ENCODE results near the gene PCDHB15.

PCDHB15 gene

DNA sequence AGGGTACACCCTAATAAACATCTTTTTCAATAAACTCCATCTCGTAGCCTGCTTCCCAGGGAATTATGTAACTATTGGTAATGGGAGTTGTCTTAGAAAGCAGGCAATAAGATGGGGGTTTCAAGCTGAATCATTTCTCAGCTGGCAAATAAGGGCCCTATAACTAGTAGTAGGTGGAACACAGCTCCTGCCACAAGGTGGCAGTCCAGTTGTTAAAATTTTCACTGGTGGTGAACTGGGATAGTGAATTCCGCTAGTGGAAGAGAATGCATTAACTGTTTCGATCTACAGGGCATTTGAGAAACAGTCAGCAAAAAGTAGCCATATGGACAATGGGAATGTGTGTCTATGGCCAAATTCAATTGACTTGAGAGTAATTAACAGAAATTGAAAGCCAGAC lies 27.7 kb downstream of the PCDHB15 start:
- DNase-seq (ENCODE audit: extremely low spot score): no peak
- ChIA-PET CTCF (interaction anchor here (0.8 to 0.9 kb wide), 2 partner anchors 132 to 291 kb away, joined by 3 read pairs; no protein-coding TSS in a partner anchor), POLR2A (no interaction called here)
- TF ChIP-seq, protein P1, sequence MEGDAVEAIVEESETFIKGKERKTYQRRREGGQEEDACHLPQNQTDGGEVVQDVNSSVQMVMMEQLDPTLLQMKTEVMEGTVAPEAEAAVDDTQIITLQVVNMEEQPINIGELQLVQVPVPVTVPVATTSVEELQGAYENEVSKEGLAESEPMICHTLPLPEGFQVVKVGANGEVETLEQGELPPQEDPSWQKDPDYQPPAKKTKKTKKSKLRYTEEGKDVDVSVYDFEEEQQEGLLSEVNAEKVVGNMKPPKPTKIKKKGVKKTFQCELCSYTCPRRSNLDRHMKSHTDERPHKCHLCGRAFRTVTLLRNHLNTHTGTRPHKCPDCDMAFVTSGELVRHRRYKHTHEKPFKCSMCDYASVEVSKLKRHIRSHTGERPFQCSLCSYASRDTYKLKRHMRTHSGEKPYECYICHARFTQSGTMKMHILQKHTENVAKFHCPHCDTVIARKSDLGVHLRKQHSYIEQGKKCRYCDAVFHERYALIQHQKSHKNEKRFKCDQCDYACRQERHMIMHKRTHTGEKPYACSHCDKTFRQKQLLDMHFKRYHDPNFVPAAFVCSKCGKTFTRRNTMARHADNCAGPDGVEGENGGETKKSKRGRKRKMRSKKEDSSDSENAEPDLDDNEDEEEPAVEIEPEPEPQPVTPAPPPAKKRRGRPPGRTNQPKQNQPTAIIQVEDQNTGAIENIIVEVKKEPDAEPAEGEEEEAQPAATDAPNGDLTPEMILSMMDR (IDR thresholded peaks at IDR 0.05; ENCODE audit: control extremely low read depth, extremely low read depth, low read depth, missing control alignments): no peak

DNA sequence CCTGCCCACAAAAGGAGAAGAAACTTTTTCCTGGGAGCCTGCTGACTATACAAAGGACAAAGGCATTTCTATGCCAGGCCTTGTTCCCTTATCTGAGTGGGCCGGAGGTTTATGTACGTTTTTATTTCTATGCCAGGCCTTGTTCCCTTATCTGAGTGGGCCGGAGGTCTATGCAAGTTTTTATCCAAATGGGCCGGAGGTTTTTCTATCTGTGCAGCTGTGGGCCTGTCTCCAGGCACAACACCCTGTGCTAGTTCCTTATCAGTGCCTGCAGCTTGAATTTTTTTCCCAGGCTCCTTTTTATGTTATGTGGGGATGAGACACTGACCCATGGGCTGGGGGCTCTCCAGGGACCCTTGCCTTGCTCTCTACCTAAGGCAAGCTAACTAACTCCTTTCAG lies 53.2 kb downstream of the PCDHB15 start:
- CTCF ChIA-PET: no interaction called here
- DNase-seq (ENCODE audit: extremely low spot score): no peak
- POLR2A ChIA-PET: no interaction called here
- TF ChIP-seq, protein P1 (IDR thresholded peaks at IDR 0.05; ENCODE audit: control extremely low read depth, extremely low read depth, low read depth, missing control alignments): no peak

All from GM10248 (cell line).